D721Med (cell line): ENCODE measurements around the gene OR2S2.

Experiments
- DNase-seq: peaks from one replicate; pipeline ENCODE4 v3.0.0; 2011; ENCODE audit warnings: low spot score; ENCODE audit not compliant: insufficient read length
- FAIRE-seq: peaks from 2 replicates; lab custom pipeline; 2011; peaks lifted over from hg19 to GRCh38; lab: Jason Lieb, UNC
- TF ChIP-seq, protein P1 (sequence below): IDR thresholded peaks from 2 replicates; pipeline ENCODE4 v1.5.1; 2012; ENCODE audit warnings: mild to moderate bottlenecking, control low read depth; ENCODE audit not compliant: insufficient read depth; ENCODE audit errors: missing control alignments

Gene OR2S2

DNA sequence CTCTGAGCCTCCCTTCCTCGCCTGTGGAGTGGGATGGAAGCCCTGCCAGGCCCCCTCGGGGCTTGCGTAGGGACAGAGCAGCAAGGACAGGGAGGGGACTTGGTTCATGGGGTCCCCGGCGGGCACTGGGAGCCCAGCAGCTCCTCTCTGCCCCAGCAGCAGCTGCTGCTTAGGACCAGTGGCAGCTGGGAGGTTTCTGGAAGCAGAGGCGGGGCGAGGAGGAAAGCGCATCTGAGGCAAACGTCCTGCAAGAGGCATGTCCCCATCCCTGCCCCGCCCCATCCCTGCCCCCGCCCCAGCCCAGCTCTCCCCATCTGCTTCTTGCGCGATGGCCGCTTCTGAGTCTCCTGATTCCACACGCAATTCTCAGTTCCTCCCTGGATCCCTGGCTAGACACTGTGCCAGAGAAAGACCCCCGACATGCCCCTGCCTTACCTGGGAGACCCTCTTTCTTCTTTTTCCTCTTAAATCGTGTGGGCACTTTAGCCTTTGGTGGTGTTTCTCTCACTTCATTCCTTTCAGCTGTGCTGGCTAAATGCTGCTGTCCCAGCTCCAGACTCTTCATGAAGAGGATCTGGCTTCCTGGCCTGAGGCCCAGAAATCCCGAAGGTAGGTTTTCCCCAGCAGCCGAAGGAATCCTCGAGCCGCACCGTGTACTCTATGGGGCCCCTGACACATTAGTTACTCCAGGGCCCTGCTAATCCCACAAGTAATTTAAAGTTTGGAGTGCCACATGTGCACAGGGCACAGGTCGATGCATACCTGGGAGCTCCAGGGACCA, 4.4 kb upstream of the OR2S2 start:
- DNase-seq (no peak), FAIRE-seq (no peak)
- TF ChIP-seq, protein P1, sequence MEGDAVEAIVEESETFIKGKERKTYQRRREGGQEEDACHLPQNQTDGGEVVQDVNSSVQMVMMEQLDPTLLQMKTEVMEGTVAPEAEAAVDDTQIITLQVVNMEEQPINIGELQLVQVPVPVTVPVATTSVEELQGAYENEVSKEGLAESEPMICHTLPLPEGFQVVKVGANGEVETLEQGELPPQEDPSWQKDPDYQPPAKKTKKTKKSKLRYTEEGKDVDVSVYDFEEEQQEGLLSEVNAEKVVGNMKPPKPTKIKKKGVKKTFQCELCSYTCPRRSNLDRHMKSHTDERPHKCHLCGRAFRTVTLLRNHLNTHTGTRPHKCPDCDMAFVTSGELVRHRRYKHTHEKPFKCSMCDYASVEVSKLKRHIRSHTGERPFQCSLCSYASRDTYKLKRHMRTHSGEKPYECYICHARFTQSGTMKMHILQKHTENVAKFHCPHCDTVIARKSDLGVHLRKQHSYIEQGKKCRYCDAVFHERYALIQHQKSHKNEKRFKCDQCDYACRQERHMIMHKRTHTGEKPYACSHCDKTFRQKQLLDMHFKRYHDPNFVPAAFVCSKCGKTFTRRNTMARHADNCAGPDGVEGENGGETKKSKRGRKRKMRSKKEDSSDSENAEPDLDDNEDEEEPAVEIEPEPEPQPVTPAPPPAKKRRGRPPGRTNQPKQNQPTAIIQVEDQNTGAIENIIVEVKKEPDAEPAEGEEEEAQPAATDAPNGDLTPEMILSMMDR: no peak

DNA sequence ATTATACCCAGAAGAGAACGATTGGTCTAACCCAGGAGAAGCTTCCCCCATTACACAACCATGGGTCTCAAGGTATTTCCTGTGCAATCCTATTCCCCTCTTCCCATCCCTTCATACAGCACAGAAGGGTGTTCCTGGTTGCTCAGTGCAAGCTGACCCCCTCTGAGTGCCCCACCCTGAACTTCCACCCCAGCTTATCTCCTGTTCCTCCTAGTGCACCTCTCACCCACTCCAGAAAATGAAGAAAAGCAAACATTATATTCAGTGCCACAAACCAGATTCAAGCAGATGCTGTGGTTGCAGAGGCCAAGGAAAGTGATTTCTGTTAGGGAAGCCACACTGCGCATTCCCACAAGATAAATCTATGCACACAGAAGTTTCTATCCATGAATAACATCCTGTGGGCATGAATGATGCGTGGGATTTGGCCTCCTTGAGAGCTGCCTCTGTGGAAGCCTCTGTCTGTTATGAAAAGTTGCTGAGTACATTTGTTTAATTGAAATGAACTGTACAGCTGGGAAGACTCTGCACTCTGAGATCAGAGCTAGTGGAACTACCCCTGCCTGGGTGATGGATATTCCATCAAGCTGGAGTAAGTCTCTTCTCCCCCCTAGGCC, 2.2 kb upstream of the OR2S2 start:
- TF ChIP-seq, protein P1: no peak
- DNase-seq (no peak), FAIRE-seq (no peak)

DNA sequence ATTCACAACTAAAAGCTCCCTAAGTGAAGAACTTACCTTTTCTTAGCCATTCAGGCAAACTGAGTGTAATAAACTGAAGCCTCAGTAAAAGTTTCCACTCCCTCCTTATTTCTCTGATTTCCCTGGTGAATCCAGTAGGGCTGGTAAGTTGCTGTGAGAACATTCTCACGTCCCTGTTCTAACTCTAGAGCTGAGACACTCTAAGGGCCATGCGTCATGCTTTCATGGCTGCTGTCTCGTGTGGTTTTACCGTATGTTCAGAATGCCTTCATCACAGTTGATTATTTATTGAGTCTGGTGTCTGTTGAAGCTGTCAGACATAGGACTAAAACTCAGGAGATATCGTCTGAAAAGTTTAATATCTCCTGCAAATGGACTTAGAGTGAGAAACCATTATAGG, 1.3 kb downstream of the OR2S2 start:
- FAIRE-seq: no peak
- DNase-seq: no peak
- TF ChIP-seq, protein P1: no peak

DNA sequence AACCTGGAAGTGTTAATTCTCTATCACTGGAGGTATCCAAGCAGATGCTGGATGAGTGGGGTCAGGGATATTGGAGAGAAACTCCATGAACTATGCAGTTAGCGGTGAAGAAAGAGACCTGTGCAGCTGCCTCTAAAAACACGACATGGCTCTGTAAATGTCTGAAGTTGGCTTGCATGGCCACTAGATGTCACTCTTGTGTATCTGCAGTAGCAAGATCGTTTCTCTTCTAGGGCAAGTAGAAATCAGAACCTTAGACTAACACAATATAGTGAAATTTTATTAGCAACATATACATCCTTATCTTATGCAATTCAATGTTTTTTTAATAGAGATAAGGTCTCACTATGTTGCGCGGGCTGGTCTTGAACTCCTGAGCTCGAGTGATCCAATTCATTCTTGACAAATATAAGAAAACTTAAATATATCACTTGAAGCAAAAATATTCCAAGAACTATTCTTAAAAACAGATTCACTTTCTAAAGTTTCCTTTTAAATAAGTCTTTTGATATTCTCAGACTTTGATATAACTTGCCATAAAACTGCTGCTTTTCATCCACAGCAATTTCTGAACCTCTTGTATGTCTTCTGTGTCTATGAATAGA, 2.9 kb downstream of the OR2S2 start:
- TF ChIP-seq, protein P1: peak; percentile 91
- DNase-seq (no peak), FAIRE-seq (peak; percentile 84)

DNA sequence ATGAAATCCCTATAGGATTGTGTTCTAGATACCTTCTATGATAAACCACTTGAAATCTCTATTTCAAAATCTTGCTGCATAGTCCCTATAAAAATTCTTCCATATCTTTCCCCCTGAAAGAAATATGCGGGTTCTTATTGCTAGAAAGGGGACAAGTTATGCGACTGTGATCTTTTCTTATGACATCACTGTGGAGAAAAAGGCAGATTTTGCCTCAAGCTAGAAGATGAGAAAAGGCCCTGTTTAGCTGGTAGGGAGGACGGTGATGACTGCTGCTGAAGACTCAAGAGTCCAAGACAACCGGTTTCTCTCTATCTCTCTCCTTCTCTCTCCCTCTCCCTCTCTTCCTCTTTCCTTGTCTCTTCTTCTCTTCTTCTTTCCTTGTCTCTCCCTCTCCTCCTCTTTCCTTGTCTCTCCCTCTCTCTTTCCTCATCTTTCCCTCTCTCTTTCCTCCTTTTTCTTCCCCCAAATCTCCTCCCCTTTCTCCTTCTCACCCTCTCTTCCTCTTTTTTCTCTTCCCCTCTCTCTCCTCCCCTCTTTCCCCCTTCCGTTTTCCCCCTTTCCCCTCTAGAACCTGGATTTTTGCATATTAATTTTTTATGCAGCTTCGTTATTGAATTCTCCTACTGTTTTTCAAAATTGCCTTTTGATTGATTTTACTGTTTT, 5.3 kb downstream of the OR2S2 start:
- DNase-seq: no peak
- TF ChIP-seq, protein P1: no peak
- no peak for FAIRE-seq

DNA sequence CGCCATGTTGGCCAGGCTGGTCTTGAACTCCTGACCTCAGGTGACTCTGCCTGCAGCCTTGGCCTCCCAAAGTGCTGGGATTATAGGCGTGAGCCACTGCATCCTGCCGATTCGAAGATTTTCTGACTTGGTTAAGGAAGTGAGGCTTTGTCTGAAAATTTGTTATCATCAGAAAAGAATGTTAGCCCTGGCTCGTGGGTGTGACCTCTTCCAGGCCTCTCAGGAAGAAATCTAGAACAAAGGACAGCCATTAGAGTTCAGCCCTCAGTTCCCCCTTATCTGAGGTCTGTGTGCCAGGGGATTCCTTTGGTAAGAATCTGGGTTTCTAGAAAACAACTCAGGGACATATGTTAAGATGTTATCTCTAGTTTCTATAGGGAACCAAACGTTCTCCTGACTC, 6.2 kb downstream of the OR2S2 start:
- TF ChIP-seq, protein P1: no peak
- FAIRE-seq: no peak
- no peak for DNase-seq
